Muscle layer of colon (tissue), 2 donors: ENCODE data around the gene RTRAF.

Experiments
- H3K27ac ChIP-seq: one replicate; pipeline ENCODE4 v1.7.0; 2013; ENCODE audit warnings: low read depth, mild to moderate bottlenecking, low read length, moderate library complexity
- H3K27me3 ChIP-seq, 2 donors: one replicate each; pipeline ENCODE4 v1.7.0; 2013; ENCODE audit warnings: low read length in 2 of 2, mild to moderate bottlenecking in 2 of 2; ENCODE audit not compliant: insufficient read depth in 2 of 2, control insufficient read depth in 1 of 2
- H3K36me3 ChIP-seq: one replicate; pipeline ENCODE4 v1.7.0; 2013; ENCODE audit warnings: mild to moderate bottlenecking, low read length; ENCODE audit not compliant: insufficient read depth
- H3K4me1 ChIP-seq: one replicate; pipeline ENCODE4 v1.7.0; 2013; ENCODE audit warnings: mild to moderate bottlenecking, low read length; ENCODE audit not compliant: insufficient read depth
- H3K4me3 ChIP-seq, 2 donors: one replicate each; pipeline ENCODE4 v1.7.0; 2013; ENCODE audit warnings: low read length in 2 of 2, low read depth in 1 of 2, mild to moderate bottlenecking in 1 of 2, moderate library complexity in 1 of 2
- H3K9ac ChIP-seq: one replicate; pipeline ENCODE4 v1.7.0; 2013; ENCODE audit warnings: low read length
- H3K9me3 ChIP-seq: one replicate; pipeline ENCODE4 v1.7.0; 2013; ENCODE audit warnings: mild to moderate bottlenecking, low read length
- donor health status: abdominal sarcoma.
- donor health status: Adenocarcinoma of cecum.

RTRAF gene

GRCh38 chr14:52010173-52010693 is 20.9 kb downstream of the RTRAF start:
- no peak overlapping the region for H3K4me3 ChIP-seq
- no peaks in the 10 kb centered on the region for H3K9me3 ChIP-seq
- H3K27me3 ChIP-seq = no peaks in the 10 kb centered on the region
- H3K27ac ChIP-seq = no peak overlapping the region
- no peak overlapping the region for H3K9ac ChIP-seq
- peaks cover 18% of the 10 kb centered on the region for H3K4me1 ChIP-seq
- H3K36me3 ChIP-seq = peaks cover 86% of the 10 kb centered on the region

GRCh38 chr14:52011523-52011922 is 22.2 kb downstream of the RTRAF start:
- H3K27ac ChIP-seq = no peak overlapping the region
- H3K9me3 ChIP-seq = no peaks in the 10 kb centered on the region
- peaks cover 84% of the 10 kb centered on the region for H3K36me3 ChIP-seq
- peaks cover 22% of the 10 kb centered on the region for H3K4me1 ChIP-seq
- no peak overlapping the region for H3K4me3 ChIP-seq
- no peaks in the 10 kb centered on the region for H3K27me3 ChIP-seq
- no peak overlapping the region for H3K9ac ChIP-seq

GRCh38 chr14:52012635-52013034 is 23.3 kb downstream of the RTRAF start:
- no peak overlapping the region for H3K27ac ChIP-seq
- H3K9me3 ChIP-seq = no peaks in the 10 kb centered on the region
- no peaks in the 10 kb centered on the region for H3K27me3 ChIP-seq
- peaks cover 22% of the 10 kb centered on the region for H3K4me1 ChIP-seq
- peaks cover 85% of the 10 kb centered on the region for H3K36me3 ChIP-seq
- H3K9ac ChIP-seq = no peak overlapping the region
- H3K4me3 ChIP-seq = no peak overlapping the region

GRCh38 chr14:52013984-52014600 is 24.7 kb downstream of the RTRAF start:
- H3K9ac ChIP-seq = no peak overlapping the region
- H3K36me3 ChIP-seq = peaks cover 88% of the 10 kb centered on the region
- peaks cover 22% of the 10 kb centered on the region for H3K4me1 ChIP-seq
- H3K9me3 ChIP-seq = no peaks in the 10 kb centered on the region
- no peak overlapping the region for H3K27ac ChIP-seq
- H3K27me3 ChIP-seq = no peaks in the 10 kb centered on the region
- H3K4me3 ChIP-seq = no peak overlapping the region

- no peak overlapping the region for H3K4me3 ChIP-seq
- no peaks in the 10 kb centered on the region for H3K9me3 ChIP-seq
- no peak overlapping the region for H3K27ac ChIP-seq
- peaks cover 89% of the 10 kb centered on the region for H3K36me3 ChIP-seq
- no peaks in the 10 kb centered on the region for H3K27me3 ChIP-seq
- no peak overlapping the region for H3K9ac ChIP-seq
- H3K4me1 ChIP-seq = peaks cover 22% of the 10 kb centered on the region
These were observed 25.4 kb downstream of the RTRAF start for GRCh38 chr14:52014601-52015267.

- Histone ChIP-seq H3K4me1 (peaks cover 22% of the 10 kb centered on the region), H3K4me3 (no peak overlapping the region), H3K9me3 (no peaks in the 10 kb centered on the region), H3K27ac (no peak overlapping the region), H3K27me3 (no peaks in the 10 kb centered on the region), H3K9ac (no peak overlapping the region), H3K36me3 (peaks cover 88% of the 10 kb centered on the region)
These were observed 26.2 kb downstream of the RTRAF start for GRCh38 chr14:52015411-52016030.

GRCh38 chr14:52018252-52018651 is 28.9 kb downstream of the RTRAF start:
- Histone ChIP-seq H3K4me1 (peaks cover 12% of the 10 kb centered on the region), H3K27ac (no peak overlapping the region), H3K9ac (no peak overlapping the region), H3K4me3 (no peak overlapping the region), H3K36me3 (peaks cover 66% of the 10 kb centered on the region), H3K27me3 (no peaks in the 10 kb centered on the region), H3K9me3 (no peaks in the 10 kb centered on the region)

- Histone ChIP-seq H3K9me3 (no peaks in the 10 kb centered on the region), H3K4me1 (peaks cover 15% of the 10 kb centered on the region), H3K27me3 (no peaks in the 10 kb centered on the region), H3K36me3 (peaks cover 59% of the 10 kb centered on the region), H3K4me3 (no peak overlapping the region), H3K9ac (no peak overlapping the region), H3K27ac (no peak overlapping the region)
These were observed 29.6 kb downstream of the RTRAF start for GRCh38 chr14:52018970-52019369.

GRCh38 chr14:52020161-52020714 is 30.9 kb downstream of the RTRAF start:
- H3K9me3 ChIP-seq = no peaks in the 10 kb centered on the region
- peaks cover 47% of the 10 kb centered on the region for H3K36me3 ChIP-seq
- H3K4me3 ChIP-seq = no peak overlapping the region
- H3K9ac ChIP-seq = no peak overlapping the region
- H3K27ac ChIP-seq = no peak overlapping the region
- H3K27me3 ChIP-seq = no peaks in the 10 kb centered on the region
- H3K4me1 ChIP-seq = peaks cover 10% of the 10 kb centered on the region

GRCh38 chr14:52020866-52021717 is 31.7 kb downstream of the RTRAF start:
- Histone ChIP-seq H3K27ac (no peak overlapping the region), H3K4me3 (no peak overlapping the region), H3K9me3 (no peaks in the 10 kb centered on the region), H3K36me3 (peaks cover 46% of the 10 kb centered on the region), H3K4me1 (peaks cover 6% of the 10 kb centered on the region), H3K9ac (no peak overlapping the region), H3K27me3 (no peaks in the 10 kb centered on the region)
